Rectal smooth muscle tissue (tissue), 1 donor: ENCODE measurements around the gene SERPINB10.

Source experiments
- H3K27ac ChIP-seq: one replicate; pipeline ENCODE4 v1.7.0; 2013; ENCODE audit warnings: low read depth, low read length, inconsistent platforms
- H3K27me3 ChIP-seq: one replicate; pipeline ENCODE4 v1.7.0; 2013; ENCODE audit warnings: low read length; ENCODE audit not compliant: control insufficient read depth, insufficient read depth
- H3K36me3 ChIP-seq: one replicate; pipeline ENCODE4 v1.7.0; 2013; ENCODE audit warnings: low read length; ENCODE audit not compliant: control insufficient read depth, insufficient read depth
- H3K4me1 ChIP-seq: one replicate; pipeline ENCODE4 v1.7.0; 2013; ENCODE audit warnings: low read length; ENCODE audit not compliant: control insufficient read depth, insufficient read depth
- H3K4me3 ChIP-seq: one replicate; pipeline ENCODE4 v1.7.0; 2013; ENCODE audit warnings: low read length
- H3K9ac ChIP-seq: one replicate; pipeline ENCODE4 v1.7.0; 2013; ENCODE audit warnings: low read length

Gene SERPINB10

DNA sequence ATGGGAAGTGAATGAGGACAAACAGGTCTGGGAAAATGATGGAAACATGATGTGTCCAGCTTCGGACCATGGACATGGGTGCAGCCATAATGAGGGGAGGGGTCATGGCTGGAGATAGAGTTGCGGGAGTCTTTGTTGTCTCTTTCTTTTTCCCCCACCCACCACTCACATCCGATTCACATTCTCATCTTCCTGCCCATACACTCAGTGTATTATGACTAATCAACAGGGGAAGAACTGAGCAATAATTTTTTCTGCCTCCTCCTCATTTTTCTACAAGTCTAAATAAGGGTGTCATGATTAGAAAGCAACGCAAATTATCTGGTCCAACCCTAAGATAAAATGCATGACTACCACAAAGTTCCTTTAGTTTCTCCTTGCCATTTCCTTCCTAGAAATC lies 25.9 kb upstream of the SERPINB10 start:
- no peak overlapping the region for H3K27ac ChIP-seq
- H3K27me3 ChIP-seq: no peaks in the 10 kb centered on the region
- no peak overlapping the region for H3K4me3 ChIP-seq
- H3K4me1 ChIP-seq: no peaks in the 10 kb centered on the region
- no peaks in the 10 kb centered on the region for H3K36me3 ChIP-seq
- no peak overlapping the region for H3K9ac ChIP-seq

DNA sequence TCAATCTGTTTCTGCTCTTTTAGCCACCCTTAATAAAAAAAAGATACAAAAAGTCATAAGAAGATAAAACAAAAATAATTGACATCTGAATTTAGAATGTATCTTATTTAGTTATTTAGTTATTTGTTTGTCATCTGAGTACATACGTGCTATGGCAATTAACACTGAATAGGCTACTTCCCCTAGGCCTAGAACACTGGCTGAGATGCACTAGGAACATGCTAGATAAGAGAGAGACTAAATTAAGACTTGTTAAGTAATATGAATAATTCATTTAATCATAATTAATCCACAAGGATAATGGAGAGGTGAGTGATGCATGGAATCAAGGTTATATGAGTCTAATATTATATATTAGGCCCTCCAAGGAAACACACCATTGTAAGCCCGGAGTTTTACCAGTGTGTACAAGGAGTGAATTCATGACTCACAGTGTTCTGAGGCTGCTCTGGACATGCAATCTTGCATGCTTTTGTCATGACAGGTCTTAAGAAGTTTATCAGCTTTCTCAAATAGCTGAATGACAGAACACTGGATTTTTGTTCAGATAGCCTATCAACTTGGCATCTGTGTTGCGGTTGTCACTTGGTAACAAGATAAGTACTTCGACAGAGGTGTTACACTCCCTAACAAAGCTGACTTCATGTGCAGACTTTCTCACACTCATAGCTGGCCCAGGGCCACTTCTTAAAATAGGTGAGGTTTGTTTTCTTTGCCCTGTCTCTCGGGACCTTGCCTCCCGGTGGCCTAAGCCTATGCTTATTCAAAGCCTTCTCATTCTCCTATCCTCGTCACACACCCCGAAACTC lies 25.2 kb upstream of the SERPINB10 start:
- H3K27me3 ChIP-seq: no peaks in the 10 kb centered on the region
- H3K4me1 ChIP-seq: no peaks in the 10 kb centered on the region
- H3K9ac ChIP-seq: no peak overlapping the region
- no peak overlapping the region for H3K4me3 ChIP-seq
- H3K27ac ChIP-seq: no peak overlapping the region
- H3K36me3 ChIP-seq: no peaks in the 10 kb centered on the region

DNA sequence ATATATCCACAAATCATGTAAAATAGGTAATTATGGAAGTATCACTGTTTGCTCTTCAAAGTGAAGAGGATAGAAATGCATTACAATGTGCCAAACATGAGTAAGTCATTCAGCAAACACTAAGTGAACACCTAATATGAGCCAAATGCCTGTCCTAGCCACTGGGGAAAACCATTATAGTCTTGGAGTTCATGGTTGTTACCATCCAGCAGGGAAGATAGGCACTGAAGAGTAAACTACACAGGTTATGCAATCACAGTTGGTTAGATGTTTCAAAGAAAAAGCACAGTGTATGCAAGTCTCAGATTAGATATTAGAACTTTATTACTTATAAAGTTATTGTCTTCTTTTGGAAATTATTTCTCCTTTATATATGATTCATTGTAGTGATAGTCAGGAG lies 24.1 kb upstream of the SERPINB10 start:
- H3K27me3 ChIP-seq: no peaks in the 10 kb centered on the region
- H3K36me3 ChIP-seq: no peaks in the 10 kb centered on the region
- no peak overlapping the region for H3K9ac ChIP-seq
- no peak overlapping the region for H3K27ac ChIP-seq
- no peak overlapping the region for H3K4me3 ChIP-seq
- no peaks in the 10 kb centered on the region for H3K4me1 ChIP-seq

DNA sequence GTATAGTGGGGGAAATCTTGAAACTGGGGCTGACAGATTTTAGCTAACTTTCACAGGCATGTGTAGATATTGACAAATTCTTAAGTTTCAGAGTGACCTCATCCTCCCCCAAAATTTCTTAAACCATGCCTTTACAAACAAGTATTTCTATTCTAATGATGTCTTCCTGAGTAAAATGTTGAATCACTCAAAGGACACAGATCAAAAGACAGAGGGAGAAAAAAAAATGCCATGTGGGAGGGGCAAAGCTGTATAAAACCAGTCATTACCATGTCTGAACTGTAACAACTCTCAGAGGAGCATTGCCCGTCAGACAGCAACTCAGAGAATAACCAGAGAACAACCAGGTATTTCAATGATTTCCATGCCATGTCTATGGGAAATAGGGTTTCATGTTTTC lies 20.3 kb upstream of the SERPINB10 start, which contains the start of gene SERPINB2:
SERPINB2 (plus strand) TSS at position 282 of the 400 bp plus-strand sequence. CDS start 3,740 bp downstream, outside the sequence.
- Histone ChIP-seq H3K27ac (no peak within 1 kb of the TSS), H3K4me3 (no peak within 1 kb of the TSS), H3K36me3 (no peaks in the 10 kb centered on the region), H3K4me1 (no peaks in the 10 kb centered on the region), H3K9ac (no peak within 1 kb of the TSS), H3K27me3 (no peaks in the 10 kb centered on the region)

DNA sequence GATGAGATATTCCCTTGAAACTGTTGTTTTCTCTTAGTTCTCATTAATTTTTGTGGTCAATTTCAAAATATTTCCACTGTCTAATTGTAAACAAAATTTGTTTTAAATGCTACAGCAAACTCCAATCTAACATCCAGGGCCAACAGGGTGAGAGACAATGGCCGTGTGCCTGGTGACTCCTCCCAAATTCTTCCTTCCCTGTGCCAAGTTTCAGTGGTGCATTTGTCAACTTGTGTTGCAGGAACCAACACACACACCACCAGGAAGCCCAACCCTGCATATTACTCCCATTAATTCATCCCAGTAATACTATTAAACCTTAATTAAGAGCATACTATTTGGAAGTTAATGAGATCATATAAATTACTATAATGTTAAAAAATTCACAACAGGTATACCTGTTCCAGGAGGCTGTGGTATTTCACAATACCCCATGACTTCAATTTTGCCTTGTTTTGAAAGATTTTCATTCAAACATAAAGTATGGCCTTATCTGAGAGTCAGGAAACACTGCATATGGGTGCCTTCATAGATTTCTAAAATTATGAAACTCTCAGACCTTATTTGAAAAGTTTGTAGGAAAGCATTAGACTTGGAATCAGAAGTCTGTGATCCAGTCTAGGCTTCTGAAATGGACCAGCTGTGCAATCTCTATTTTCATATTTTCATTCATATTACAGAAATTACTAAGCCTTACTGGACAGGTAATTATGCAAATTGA lies 19.1 kb upstream of the SERPINB10 start:
- H3K27me3 ChIP-seq: no peaks in the 10 kb centered on the region

DNA sequence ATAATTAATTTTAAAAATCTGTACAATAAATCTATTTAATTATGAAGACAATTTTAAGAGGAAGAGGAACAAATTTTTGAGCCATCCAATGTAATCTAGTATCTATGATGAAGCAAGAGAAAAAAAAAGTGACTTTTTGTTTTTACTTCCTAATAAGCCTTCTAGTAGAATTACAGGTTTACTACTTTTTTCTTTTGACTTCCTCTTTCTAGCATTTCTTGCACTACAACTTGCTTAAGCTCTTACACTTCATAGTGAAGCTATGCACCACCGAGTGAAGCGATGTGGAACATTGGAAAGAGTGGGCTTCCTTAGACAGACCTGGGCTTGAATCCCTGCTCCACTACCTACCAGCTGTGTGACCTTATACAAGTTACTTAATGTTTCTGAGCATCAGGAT lies 18.1 kb upstream of the SERPINB10 start:
- Histone ChIP-seq H3K9ac (no peak overlapping the region), H3K4me1 (no peaks in the 10 kb centered on the region), H3K27me3 (no peaks in the 10 kb centered on the region), H3K36me3 (no peaks in the 10 kb centered on the region), H3K4me3 (no peak overlapping the region), H3K27ac (no peak overlapping the region)

More for the DNA sequence above, 19.1 kb upstream of the SERPINB10 start:
- Histone ChIP-seq H3K4me3 (no peak overlapping the region), H3K9ac (no peak overlapping the region), H3K36me3 (no peaks in the 10 kb centered on the region), H3K27ac (no peak overlapping the region), H3K4me1 (no peaks in the 10 kb centered on the region)

DNA sequence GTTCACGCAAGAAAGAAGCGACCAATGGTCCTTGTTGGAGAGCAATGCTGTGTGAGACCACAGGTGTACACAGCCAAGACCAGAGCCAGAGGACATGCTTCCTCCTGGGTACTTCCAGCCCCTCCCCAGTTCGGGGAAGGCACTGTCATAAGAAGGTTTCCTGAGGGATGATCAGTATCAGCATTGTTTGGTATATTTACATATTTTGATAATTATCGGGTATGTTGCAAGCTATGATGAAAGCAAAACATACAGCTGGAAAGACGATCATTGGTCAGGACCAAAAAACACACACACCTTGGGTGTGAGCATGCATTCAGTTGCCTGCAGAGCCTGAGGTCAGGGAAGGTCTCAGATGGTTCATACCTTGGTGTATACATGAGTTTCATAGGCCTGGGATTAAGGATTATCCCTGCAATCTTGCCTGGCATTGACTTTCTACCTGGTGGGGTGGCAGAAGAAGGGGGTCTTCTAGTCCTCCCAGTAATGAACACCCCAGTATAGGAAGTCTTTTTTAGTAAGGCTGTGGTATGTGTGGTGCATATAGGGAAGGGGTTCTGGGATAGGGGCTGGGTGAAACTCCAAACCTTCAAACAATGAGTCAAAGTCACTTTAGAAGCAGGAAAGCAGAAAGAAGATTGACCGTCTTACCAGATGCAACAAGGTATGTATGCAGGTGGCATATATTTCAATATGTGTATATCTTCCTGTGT lies 17.4 kb upstream of the SERPINB10 start:
- H3K27ac ChIP-seq: no peak overlapping the region
- H3K4me3 ChIP-seq: no peak overlapping the region
- no peak overlapping the region for H3K9ac ChIP-seq
- H3K36me3 ChIP-seq: no peaks in the 10 kb centered on the region
- no peaks in the 10 kb centered on the region for H3K27me3 ChIP-seq
- H3K4me1 ChIP-seq: no peaks in the 10 kb centered on the region

DNA sequence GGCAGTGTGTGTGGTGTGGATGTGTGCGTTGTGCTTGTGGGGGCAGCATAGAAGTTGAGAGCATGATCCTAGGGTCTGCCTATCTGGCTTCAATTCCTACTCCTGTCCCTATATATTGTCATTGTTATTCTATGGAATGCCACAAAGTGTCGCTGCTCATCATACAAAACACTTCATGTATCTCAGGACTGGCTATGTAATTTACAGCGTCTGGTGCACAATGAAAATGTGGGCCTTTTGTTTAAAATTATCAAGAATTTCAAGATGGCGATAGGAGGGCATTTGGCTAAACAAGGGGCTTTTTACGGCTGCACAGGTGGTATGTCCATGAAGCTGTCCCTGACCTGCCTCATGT lies 16.8 kb upstream of the SERPINB10 start:
- H3K9ac ChIP-seq: no peak overlapping the region
- H3K4me3 ChIP-seq: no peak overlapping the region
- no peaks in the 10 kb centered on the region for H3K4me1 ChIP-seq
- no peaks in the 10 kb centered on the region for H3K36me3 ChIP-seq
- no peaks in the 10 kb centered on the region for H3K27me3 ChIP-seq
- H3K27ac ChIP-seq: no peak overlapping the region

DNA sequence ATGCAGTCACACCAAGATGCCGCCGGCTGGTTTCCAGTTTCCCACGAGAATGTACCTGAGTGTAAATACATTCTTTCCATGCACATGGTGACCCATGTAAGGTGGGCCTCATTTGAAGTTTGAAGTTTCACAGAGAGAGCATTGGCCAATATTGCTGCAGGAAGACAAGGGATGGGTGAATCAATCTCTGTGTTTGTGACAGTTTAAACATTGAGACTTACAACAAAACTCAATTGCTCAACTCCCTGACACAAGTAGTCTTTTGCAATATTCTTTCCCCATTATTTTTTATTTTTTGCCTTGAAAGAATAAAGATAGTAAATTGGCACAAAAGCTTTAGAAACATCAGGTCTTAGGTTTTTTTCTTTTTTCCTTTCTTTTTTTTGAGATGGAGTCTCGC lies 15.2 kb upstream of the SERPINB10 start:
- H3K36me3 ChIP-seq: no peaks in the 10 kb centered on the region
- H3K4me1 ChIP-seq: no peaks in the 10 kb centered on the region
- no peak overlapping the region for H3K9ac ChIP-seq
- H3K27ac ChIP-seq: no peak overlapping the region
- H3K4me3 ChIP-seq: no peak overlapping the region
- H3K27me3 ChIP-seq: no peaks in the 10 kb centered on the region

DNA sequence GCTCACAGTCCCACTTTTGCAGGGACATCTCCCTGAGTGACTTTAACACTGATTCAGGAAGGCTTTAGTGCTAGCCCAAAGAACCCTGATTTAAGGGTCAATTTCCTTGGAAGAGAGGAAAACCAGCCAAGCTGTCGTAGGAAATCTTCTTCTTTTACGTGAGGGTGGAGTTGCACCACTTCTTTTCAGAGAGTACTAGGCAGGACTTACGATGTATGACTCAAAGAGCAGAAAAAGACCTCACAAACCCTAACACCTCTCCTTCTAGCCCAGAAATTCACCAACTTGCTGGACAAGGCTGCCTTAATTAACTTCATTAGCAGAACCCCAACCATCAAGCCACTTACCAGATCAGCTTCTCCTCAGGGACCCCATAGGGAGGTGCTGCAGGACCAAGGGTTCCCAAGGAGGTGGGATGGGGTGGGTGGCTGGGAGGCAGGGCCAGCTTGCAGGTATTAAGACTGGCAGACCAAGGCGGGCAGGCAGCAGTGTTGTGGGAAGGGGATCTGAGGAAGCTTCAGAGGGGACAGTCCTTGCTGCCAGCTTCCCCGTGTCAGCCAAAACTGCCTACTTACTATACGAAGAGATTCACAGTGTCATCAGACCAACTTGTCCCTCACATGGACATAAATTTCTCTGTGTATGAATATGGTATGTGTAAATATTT lies 13.5 kb upstream of the SERPINB10 start:
- Histone ChIP-seq H3K27ac (no peak overlapping the region), H3K27me3 (no peaks in the 10 kb centered on the region), H3K4me3 (no peak overlapping the region), H3K4me1 (no peaks in the 10 kb centered on the region), H3K36me3 (no peaks in the 10 kb centered on the region), H3K9ac (no peak overlapping the region)

DNA sequence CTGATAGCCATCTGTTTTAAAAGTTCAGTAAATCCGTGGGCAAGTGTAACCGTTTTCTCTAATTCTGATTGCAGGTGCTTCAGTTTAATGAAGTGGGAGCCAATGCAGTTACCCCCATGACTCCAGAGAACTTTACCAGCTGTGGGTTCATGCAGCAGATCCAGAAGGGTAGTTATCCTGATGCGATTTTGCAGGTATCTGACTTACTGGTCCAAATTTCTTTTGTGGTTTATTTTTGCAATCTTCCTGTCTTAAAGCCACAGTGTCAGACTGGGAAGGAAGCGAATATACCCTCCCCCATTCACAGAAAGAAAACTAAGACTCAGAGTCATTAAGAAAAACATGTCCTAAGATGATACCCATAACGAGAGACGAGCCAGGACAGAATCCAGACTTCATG lies 12.6 kb upstream of the SERPINB10 start:
- H3K27me3 ChIP-seq: no peaks in the 10 kb centered on the region
- H3K4me1 ChIP-seq: no peaks in the 10 kb centered on the region
- no peak overlapping the region for H3K4me3 ChIP-seq
- no peak overlapping the region for H3K9ac ChIP-seq
- H3K27ac ChIP-seq: no peak overlapping the region
- H3K36me3 ChIP-seq: no peaks in the 10 kb centered on the region

DNA sequence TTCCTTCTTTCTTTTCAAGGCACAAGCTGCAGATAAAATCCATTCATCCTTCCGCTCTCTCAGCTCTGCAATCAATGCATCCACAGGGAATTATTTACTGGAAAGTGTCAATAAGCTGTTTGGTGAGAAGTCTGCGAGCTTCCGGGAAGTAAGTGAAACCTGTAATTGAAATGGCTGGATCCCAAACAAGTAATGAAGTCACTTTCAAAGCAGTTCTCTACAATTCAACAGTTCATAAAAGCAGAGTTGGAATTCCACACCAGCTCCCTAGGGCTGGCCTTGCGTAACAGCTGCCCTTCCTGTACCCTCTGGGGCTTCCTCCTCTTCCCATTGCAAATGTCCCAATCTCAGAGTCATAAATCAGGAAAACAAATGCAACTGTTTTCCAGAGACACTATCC lies 10.7 kb upstream of the SERPINB10 start:
- no peak overlapping the region for H3K9ac ChIP-seq
- H3K36me3 ChIP-seq: no peaks in the 10 kb centered on the region
- no peak overlapping the region for H3K4me3 ChIP-seq
- H3K4me1 ChIP-seq: no peaks in the 10 kb centered on the region
- H3K27ac ChIP-seq: no peak overlapping the region
- H3K27me3 ChIP-seq: no peaks in the 10 kb centered on the region
